H1 (cell line): Measurements from ENCODE around the gene CLDN15. TPM values are rescaled to one million over a fixed set of nuclear protein-coding genes. Genes with fewer than 3 reads are reported as not detected.

Source experiments
- CTCF ChIA-PET: fragments of 300-600 bp; sonication (Branson Sonifier 250); formaldehyde crosslinking; loops from one replicate; lab custom pipeline; 2021; ENCODE audit not compliant: partially characterized antibody; lab: Charles Lee
- POLR2A ChIA-PET: fragments of 300-600 bp; sonication (Branson Sonifier 250); formaldehyde crosslinking; loops from one replicate; lab custom pipeline; 2021; ENCODE audit warnings: inconsistent platforms; ENCODE audit not compliant: partially characterized antibody; lab: Charles Lee
- DNase-seq, 2 experiments: peaks; one replicate each; pipeline versions ENCODE4 v3.0.0 to v3.0.0-alpha.2; 2010 to 2022; ENCODE audit warnings: low spot score in 2 of 2, low read depth in 1 of 2, mixed read lengths in 1 of 2
- FAIRE-seq: peaks from 2 replicates; lab custom pipeline; 2011; peaks lifted over from hg19 to GRCh38; lab: Jason Lieb, UNC
- H2AFZ ChIP-seq: 2 replicates; pipeline ENCODE4 v1.8.1; 2012; ENCODE audit warnings: low read length, inconsistent platforms
- H2AK5ac ChIP-seq: 2 replicates; pipeline ENCODE4 v1.6.1; 2013; ENCODE audit warnings: low read depth, low read length
- H2BK120ac ChIP-seq: replicated peaks from 2 replicates; pipeline ENCODE3; 2013; ENCODE audit warnings: low read depth, low read length, inconsistent platforms
- H2BK12ac ChIP-seq: 2 replicates; pipeline ENCODE4 v1.6.1; 2013; ENCODE audit warnings: low read depth, low read length
- H2BK15ac ChIP-seq: 2 replicates; pipeline ENCODE4 v1.6.1; 2013; ENCODE audit warnings: low read length
- H2BK20ac ChIP-seq: 2 replicates; pipeline ENCODE4 v1.6.1; 2013; ENCODE audit warnings: low read length
- H2BK5ac ChIP-seq: 2 replicates; pipeline ENCODE4 v1.6.1; 2013; ENCODE audit warnings: low read depth, low read length
- H3K14ac ChIP-seq: 2 replicates; pipeline ENCODE4 v1.6.1; 2013; ENCODE audit warnings: inconsistent platforms; ENCODE audit not compliant: insufficient read length
- H3K18ac ChIP-seq: 2 replicates; pipeline ENCODE4 v1.6.1; 2013; ENCODE audit warnings: low read length; ENCODE audit errors: extremely low read depth
- H3K23ac ChIP-seq: 2 replicates; pipeline ENCODE4 v1.6.1; 2013; ENCODE audit warnings: inconsistent platforms; ENCODE audit not compliant: insufficient read length
- H3K23me2 ChIP-seq: 2 replicates; pipeline ENCODE4 v1.6.1; 2013; ENCODE audit warnings: low read depth, low read length
- H3K27ac ChIP-seq: 2 replicates; pipeline ENCODE4 v1.6.1; 2011; ENCODE audit warnings: low read depth, low read length, inconsistent platforms
- H3K27me3 ChIP-seq, 4 experiments: replicated peaks in 1 of 4; 1 replicate in 1 of 4; 2 replicates in 3 of 4; pipeline versions ENCODE4 v1.6.1 to v1.8.1; 2011 to 2013; ENCODE audit warnings: low read length in 3 of 4, mild to moderate bottlenecking in 3 of 4, inconsistent platforms in 2 of 4, mixed read lengths in 2 of 4, moderate library complexity in 1 of 4; ENCODE audit not compliant: control insufficient read depth in 3 of 4, insufficient read depth in 3 of 4; ENCODE audit errors: extremely low read depth in 1 of 4
- H3K36me3 ChIP-seq, 4 experiments: 2 replicates each; pipeline versions ENCODE4 v1.6.1 to v1.8.1; 2011 to 2013; ENCODE audit warnings: mild to moderate bottlenecking in 4 of 4, low read length in 3 of 4, moderate library complexity in 2 of 4, control low read depth in 1 of 4, inconsistent platforms in 1 of 4; ENCODE audit not compliant: insufficient read depth in 4 of 4, control insufficient read depth in 2 of 4
- H3K4ac ChIP-seq: replicated peaks from 2 replicates; pipeline ENCODE3; 2013; ENCODE audit warnings: low read length, low read depth, mixed read lengths, inconsistent platforms; ENCODE audit not compliant: insufficient read length
- H3K4me1 ChIP-seq, 4 experiments: replicated peaks in 1 of 4; 1 replicate in 1 of 4; 2 replicates in 3 of 4; pipeline versions ENCODE4 v1.6.1 to v1.8.1; 2011 to 2013; ENCODE audit warnings: low read length in 3 of 4, inconsistent platforms in 2 of 4, mixed read lengths in 1 of 4; ENCODE audit not compliant: insufficient read depth in 4 of 4, control insufficient read depth in 3 of 4
- H3K4me2 ChIP-seq, 2 experiments: 2 replicates each; pipeline versions ENCODE4 v1.6.1 to v1.8.1; 2011 to 2013; ENCODE audit warnings: low read depth in 2 of 2, low read length in 2 of 2, control low read depth in 1 of 2, inconsistent platforms in 1 of 2, mild to moderate bottlenecking in 1 of 2; ENCODE audit not compliant: insufficient read depth in 1 of 2
- H3K4me3 ChIP-seq, 4 experiments: fragments of 200-600, 300-600 bp in 1 of 4; sonication (generic), shearing (Covaris generic), sonication (Bioruptor Twin) in 1 of 4; 2 replicates each; pipeline versions ENCODE4 v1.5.1 to v1.8.1; 2011 to 2016; ENCODE audit warnings: low read length in 4 of 4, low read depth in 3 of 4, control low read depth in 2 of 4, inconsistent platforms in 2 of 4, mild to moderate bottlenecking in 2 of 4, mixed read lengths in 1 of 4, moderate library complexity in 1 of 4; ENCODE audit not compliant: insufficient read depth in 2 of 4; ENCODE audit errors: extremely low read depth in 1 of 4
- H3K56ac ChIP-seq: replicated peaks from 2 replicates; pipeline ENCODE3; 2013; ENCODE audit warnings: low read depth, mild to moderate bottlenecking, mixed read lengths, low read length, inconsistent platforms; ENCODE audit not compliant: insufficient read length
- H3K79me1 ChIP-seq: 2 replicates; pipeline ENCODE4 v1.6.1; 2013; ENCODE audit warnings: low read depth, low read length, control low read depth
- H3K79me2 ChIP-seq, 2 experiments: 2 replicates each; pipeline versions ENCODE4 v1.6.1 to v1.8.1; 2012 to 2013; ENCODE audit warnings: low read length in 2 of 2, mild to moderate bottlenecking in 2 of 2, inconsistent platforms in 1 of 2; ENCODE audit not compliant: insufficient read depth in 2 of 2, control insufficient read depth in 1 of 2
- H3K9ac ChIP-seq, 4 experiments: replicated peaks in 1 of 4; 1 replicate in 1 of 4; 2 replicates in 3 of 4; pipeline versions ENCODE4 v1.6.1 to v1.8.1; 2011 to 2013; ENCODE audit warnings: low read depth in 3 of 4, low read length in 3 of 4, control low read depth in 2 of 4, mild to moderate bottlenecking in 2 of 4, moderate library complexity in 2 of 4, inconsistent platforms in 1 of 4; ENCODE audit errors: extremely low read depth in 1 of 4
- H3K9me3 ChIP-seq, 2 experiments: 2 replicates each; pipeline versions ENCODE4 v1.6.1 to v1.8.1; 2012 to 2013; ENCODE audit warnings: mild to moderate bottlenecking in 2 of 2, moderate library complexity in 2 of 2, control low read depth in 1 of 2, inconsistent platforms in 1 of 2, low read depth in 1 of 2, low read length in 1 of 2, mixed read lengths in 1 of 2; ENCODE audit not compliant: insufficient read depth in 2 of 2
- H4K20me1 ChIP-seq, 2 experiments: replicated peaks in 1 of 2; 2 replicates each; pipeline versions ENCODE3 to v1.8.1; 2011 to 2013; ENCODE audit warnings: inconsistent platforms in 2 of 2, low read length in 2 of 2, mild to moderate bottlenecking in 1 of 2; ENCODE audit not compliant: insufficient read depth in 2 of 2, control insufficient read depth in 1 of 2
- H4K5ac ChIP-seq: 2 replicates; pipeline ENCODE4 v1.6.1; 2013; ENCODE audit warnings: low read length, low read depth, mixed read lengths, inconsistent platforms; ENCODE audit not compliant: insufficient read length
- H4K8ac ChIP-seq: 2 replicates; pipeline ENCODE4 v1.8.0; 2013; ENCODE audit warnings: mild to moderate bottlenecking, moderate library complexity, low read length, inconsistent platforms; ENCODE audit not compliant: insufficient read depth; ENCODE audit errors: extremely low read depth
- H4K91ac ChIP-seq: replicated peaks from 2 replicates; pipeline ENCODE3; 2013; ENCODE audit warnings: low read length, mixed read lengths, inconsistent platforms; ENCODE audit not compliant: insufficient read length
- BRCA1 ChIP-seq: IDR thresholded peaks from 2 replicates; pipeline ENCODE4 v1.6.1; 2012; ENCODE audit warnings: low read depth, low read length, improper control_type of control experiment
- SAP30 ChIP-seq: fragments of 300-600 bp; sonication (generic); IDR thresholded peaks from 2 replicates; pipeline ENCODE4 v1.7.1; 2012; ENCODE audit warnings: low read length, moderate library complexity, mild to moderate bottlenecking, inconsistent platforms; ENCODE audit not compliant: insufficient read depth, insufficient replicate concordance
- YY1 ChIP-seq: IDR thresholded peaks from 2 replicates; pipeline ENCODE4 v1.6.1; 2011; ENCODE audit warnings: low read depth, mild to moderate bottlenecking, low read length
- WGBS, 2 experiments: shearing (Covaris generic) in 1 of 2; methylation state at CpG; one replicate each; pipeline versions ENCODE4 v1.1.6 to v1.1.7; 2013 to 2015; ENCODE audit warnings: low lambda C conversion rate in 2 of 2, mixed read lengths in 2 of 2, inconsistent platforms in 1 of 2, low coverage in 1 of 2, missing lambda C conversion rate in 1 of 2; ENCODE audit not compliant: insufficient replicate concordance in 2 of 2, insufficient coverage in 1 of 2, insufficient read length in 1 of 2; ENCODE audit errors: extremely low coverage in 1 of 2, missing lambda C conversion rate in 1 of 2; 5-methylcytosine and 5-hydroxymethylcytosine counted together
- polyA plus RNA-seq, 7 experiments: library from polyadenylated mRNA; depleted of rRNA in 3 of 7; stranded (reverse) in 5 of 7; unstranded in 2 of 7; fragments of >200 nt in 5 of 7; fragments of 200-250 nt in 2 of 7; gene quantifications; 1 replicate in 5 of 7; 2 replicates in 1 of 7; 4 replicates in 1 of 7; pipeline versions ENCODE4 v1.2.1 to v1.2.3, GENCODE V29; 2011 to 2013; ENCODE audit warnings: missing spikeins in 2 of 7, mixed read lengths in 2 of 7
- total RNA-seq: library from RNA; stranded (reverse); fragmentation: NEBNext Ultra II Directional; extraction: Animal tissue kit (Norgen Biotek cat#: 25700); gene quantifications from 2 replicates; pipeline ENCODE4 v1.2.1, GENCODE V29; 2021

Gene CLDN15
- total and polyA plus RNA-seq, 2 of the 8 experiments (the other 6 are each of a cell fraction or from before 2014, with no cell fraction given), result 5.5 to 7.6 TPM

DNA sequence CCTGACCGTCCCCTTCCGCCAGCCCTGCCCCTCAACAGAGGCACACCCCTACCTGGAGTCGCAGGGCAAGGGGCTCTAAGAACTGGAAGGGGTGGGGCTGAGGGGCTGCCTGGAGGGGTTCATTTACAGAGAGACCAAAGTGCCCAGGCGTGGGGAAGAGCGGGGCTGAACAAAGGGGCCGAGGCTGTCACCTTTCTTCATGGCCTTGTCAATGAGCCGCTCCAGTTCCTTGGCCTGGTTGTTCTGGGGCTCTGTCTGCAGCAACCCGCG lies 2.3 kb upstream of the CLDN15 start:
- H3K18ac ChIP-seq, result no peak overlapping the region
- ChIA-PET CTCF (interaction anchor here (1.4 kb wide), 1 partner anchor 33 kb away, joined by 3 read pairs; no protein-coding TSS in a partner anchor), POLR2A (no interaction called here)
- H2BK12ac ChIP-seq, result no peak overlapping the region
- H3K14ac ChIP-seq, result no peak overlapping the region
- peaks cover 0 to 13% of the 10 kb centered on the region in 2 experiments for H4K20me1 ChIP-seq
- H3K9me3 ChIP-seq, result no peaks in the 10 kb centered on the region
- no peak overlapping the region for H3K56ac ChIP-seq
- H3K27ac ChIP-seq, result no peak overlapping the region
- no peak overlapping the region for H3K4me3 ChIP-seq
- no peak overlapping the region for H3K4ac ChIP-seq
- H4K91ac ChIP-seq, result no peak overlapping the region
- H3K4me2 ChIP-seq, result no peak overlapping the region
- no peak overlapping the region for H2AFZ ChIP-seq
- H3K79me2 ChIP-seq, result peaks cover 0 to 16% of the 10 kb centered on the region in 2 experiments; a peak in 1 of 4 replicates
- H4K5ac ChIP-seq, result no peak overlapping the region
- no peak for DNase-seq
- H2BK20ac ChIP-seq, result no peak overlapping the region
- H3K9ac ChIP-seq, result no peak overlapping the region
- H3K4me1 ChIP-seq, result peaks cover 0 to 9% (median 4%) of the 10 kb centered on the region in 4 experiments; a peak in 5 of 7 replicates
- H2BK120ac ChIP-seq, result no peak overlapping the region
- no peak overlapping the region for H3K23ac ChIP-seq
- H2BK5ac ChIP-seq, result no peak overlapping the region
- H2BK15ac ChIP-seq, result no peak overlapping the region
- no peak for FAIRE-seq
- H3K23me2 ChIP-seq, result peaks cover 5% of the 10 kb centered on the region
- 91% methylated on average over 9 of the region's 9 CpGs; no CpG with 5 or more reads in 1 of the 2 experiments for WGBS, 2 experiments
- peaks cover 6% of the 10 kb centered on the region; the same call in 1 of the 2 replicates for H3K79me1 ChIP-seq
- no peaks in the 10 kb centered on the region for H3K27me3 ChIP-seq
- H2AK5ac ChIP-seq, result no peak overlapping the region
- H3K36me3 ChIP-seq, result no peaks in the 10 kb centered on the region; a peak in 2 of 8 replicates
- H4K8ac ChIP-seq, result no peak overlapping the region
- no peak for TF ChIP-seq SAP30
- no peak for TF ChIP-seq BRCA1
- no peak for TF ChIP-seq YY1
